ENCODE results near the gene PRRX2.
"Not testable (repeated sequence)": the region's sequence is repeated elsewhere in the genome, so short reads cannot be mapped to it uniquely, and the experiment has no call there.

The PRRX2 gene

DNA sequence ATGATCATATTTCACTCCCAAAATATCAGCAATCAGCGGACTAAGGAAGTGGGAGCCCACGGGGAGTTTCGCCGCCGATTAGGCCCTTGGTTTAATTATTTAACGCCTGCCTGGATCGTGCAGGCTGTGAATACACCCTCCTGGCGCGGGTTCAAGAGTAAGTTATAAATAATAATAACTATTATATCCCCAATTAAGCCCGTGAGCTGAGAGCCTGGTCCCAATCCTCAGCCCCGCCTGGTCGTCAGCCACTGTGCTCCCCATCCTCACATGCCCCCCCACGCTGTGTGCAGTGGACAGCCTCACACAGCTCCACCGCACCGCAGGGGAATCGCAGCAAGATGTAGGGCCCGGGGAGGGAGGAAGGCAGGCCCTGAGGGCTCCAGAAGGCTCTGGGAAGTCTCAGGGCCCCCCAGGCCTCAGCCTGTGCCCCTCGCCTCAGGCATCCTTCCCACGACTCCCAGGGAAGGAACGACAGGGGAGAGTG is 10.8 kb upstream of the PRRX2 start:
- DNase-seq (ENCODE audit: low read depth) = no peak

DNA sequence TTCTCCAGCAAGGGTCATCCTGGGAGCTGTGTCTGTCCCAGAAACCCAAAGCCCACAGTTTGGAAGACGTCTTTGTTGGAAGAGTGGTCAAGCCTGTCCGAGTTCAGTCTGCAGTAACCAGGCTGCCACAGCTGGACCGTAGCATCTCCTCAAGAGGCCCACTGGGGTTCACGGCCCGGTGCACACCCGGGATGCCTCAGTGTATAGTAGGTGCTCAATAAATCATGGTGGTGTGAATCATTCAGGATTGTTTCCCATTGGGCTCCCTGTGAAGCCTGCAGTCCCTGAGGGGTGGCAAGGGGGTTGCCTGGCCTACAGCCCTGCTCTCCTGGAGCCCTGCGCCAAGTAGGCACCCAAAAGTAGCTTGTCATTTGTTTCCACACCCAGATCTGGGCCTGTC is 10.3 kb upstream of the PRRX2 start:
- DNase-seq (ENCODE audit: low read depth) = no peak

DNA sequence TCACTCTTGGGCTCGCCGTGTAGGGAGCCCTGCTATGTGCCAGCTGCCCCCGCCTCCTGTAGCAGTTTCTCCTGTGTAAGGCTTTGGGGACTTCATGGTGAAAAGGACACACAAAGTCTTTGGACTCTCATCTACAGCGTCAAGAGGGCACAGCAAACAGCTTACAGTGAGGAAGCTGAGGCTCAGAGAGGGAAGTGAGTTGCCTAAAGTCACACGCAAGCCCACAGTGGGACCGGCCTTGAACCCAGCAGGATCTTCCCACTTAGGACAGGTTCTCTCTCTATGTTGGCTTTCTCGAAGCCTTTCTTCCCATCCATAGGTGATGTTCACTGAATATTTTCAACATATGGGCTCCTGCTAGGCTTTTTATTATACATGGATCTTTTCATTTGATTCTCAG is 9.8 kb upstream of the PRRX2 start:
- no peak for DNase-seq (ENCODE audit: low read depth)

DNA sequence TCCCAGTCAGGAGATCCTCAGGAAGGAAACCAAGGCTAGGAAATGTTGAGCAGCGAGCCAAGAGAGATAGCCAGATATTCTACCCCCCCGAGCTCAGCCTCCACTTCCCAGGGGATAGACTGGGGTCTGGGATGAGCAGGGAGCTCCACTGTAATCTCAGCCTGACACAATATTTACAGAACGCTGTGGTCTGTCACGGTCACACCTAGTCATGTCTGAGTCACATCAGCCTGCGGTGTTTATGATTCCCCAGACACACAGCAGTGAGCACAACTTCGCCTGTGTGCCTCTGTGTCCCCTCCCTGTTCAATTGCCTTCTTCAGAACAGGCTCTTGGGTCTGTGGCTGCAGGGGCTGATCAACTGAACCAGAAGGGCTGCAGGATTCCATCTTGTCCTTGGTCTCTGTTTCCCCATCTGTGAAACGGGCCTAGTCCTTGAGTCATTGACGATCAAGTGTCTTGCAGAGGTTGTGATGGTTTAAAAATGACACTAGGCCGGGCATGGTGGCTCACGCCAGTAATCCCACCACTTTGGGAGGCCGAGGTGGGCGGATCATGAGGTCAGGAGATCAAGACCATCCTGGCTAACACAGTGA is 8.6 kb upstream of the PRRX2 start:
- DNase-seq (ENCODE audit: low read depth) = no peak

DNA sequence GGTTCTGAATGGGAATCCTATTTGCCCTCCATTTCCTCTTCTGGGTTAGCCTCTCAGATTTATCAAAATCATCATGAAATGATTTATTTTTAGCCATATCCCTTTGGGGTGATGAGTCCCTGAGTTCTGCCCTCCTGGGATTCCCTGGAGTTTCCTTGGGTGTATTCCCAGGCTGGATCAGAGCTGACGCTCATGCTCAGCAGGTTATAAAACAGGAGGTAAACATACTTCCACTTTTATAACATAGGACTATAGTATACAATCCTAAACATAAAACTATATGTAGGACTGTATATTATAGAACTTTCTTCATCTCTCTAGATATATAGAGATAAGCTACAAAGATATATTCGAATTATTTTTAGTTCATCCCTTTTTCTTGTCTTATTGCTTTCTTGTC is 4.4 kb upstream of the PRRX2 start:
- no peak for DNase-seq (ENCODE audit: low read depth)

DNA sequence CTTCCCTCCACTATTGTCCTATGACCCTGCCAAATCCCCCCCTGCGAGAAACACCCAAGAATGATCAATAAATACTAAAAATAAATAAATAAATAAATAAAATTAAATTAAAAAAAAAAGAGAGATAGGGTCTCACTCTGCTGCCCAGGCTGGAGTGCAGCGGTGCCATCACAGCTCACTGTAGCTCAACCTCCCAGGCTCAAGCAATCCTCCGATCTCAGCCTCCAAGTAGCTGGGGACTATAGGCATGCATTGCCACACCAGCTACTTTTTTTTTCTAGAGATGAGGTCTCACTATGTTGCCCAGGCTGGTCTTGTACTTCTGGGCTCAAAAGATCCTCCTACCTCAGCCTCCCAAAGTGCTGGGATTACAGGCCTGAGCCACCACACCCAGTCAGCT is 3.2 kb upstream of the PRRX2 start:
- DNase-seq (ENCODE audit: low read depth) = not testable (repeated sequence)

DNA sequence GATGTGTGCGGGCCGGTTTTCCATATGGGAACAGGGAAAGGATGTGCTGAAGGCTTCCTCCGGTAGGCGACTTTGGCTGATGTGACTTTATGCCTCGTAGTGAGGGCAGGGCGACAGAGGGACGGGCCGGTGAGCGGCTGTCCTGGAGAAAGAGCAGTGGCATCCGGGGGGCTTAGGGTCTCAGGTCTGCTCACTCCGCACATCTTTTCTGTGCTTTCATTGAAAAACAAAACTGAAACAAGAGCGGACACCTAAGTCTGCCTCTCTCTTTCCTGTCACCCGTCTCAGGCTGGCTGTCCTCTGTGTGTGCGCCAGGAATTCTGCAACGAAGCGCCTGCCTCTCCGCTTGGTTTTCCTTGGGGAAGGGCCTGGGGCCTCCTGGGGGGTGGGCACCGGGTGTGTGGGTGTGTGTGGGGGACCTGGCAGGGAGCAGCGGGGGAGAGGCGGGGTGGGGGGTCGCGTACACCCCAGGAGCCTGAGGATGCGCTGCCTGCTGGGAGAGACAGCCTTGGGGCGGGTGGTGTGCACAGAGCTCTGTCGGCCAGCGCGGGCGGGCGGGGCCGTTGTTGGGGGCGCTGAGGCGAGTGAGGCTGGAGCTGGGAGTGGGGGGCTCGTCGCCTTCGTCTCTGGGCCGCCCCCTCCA is 580 bp upstream of the PRRX2 start:
- no peak for DNase-seq (ENCODE audit: low read depth)

DNA sequence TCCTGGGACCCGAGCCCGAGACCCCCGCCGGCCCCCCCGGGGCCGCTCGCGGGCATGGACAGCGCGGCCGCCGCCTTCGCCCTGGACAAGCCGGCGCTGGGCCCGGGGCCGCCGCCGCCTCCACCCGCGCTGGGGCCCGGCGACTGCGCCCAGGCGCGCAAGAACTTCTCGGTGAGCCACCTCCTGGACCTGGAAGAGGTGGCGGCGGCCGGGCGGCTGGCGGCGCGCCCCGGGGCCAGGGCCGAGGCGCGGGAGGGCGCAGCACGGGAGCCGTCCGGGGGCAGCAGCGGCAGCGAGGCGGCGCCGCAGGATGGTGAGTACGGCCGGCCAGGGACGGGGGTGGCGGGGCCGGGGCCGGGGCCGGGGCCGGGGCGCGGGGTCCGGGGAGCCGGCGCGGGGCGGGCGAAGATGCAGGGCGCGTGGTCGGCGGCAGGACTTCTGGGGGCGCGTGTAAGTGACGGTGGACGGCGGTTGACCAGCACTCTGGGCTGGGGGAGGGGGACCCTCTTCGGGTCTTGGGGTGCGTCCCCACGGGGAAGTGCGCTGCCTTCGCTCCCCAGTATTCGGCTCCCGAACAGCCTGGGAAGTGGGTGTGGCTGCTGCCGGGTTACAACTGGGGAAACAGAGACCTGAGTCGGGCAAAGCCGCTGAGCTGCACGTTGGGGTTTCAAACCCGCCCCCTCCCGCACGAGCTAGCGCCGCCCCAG is 520 bp downstream of the PRRX2 start:
- DNase-seq (ENCODE audit: low read depth) = no peak

DNA sequence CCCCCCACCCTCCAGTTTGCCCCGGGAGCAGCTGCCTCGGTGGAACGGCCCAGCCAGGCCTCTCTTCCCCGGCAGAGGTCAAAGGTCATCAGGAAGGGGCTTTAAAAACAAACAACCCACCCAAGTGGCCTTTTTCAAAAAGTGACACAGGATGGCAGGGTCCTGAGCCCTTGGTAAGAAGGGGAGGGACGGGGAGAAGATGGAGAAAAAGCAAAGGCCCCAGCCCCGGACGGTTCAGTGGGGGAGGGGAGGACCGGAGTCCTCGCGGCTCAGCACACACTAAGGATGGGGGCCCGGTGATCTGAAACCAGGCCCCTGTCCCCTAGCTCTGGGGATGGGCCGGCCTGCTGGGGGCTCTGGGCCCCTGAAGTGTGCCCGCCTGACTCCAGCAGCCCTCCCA is 1.1 kb downstream of the PRRX2 start:
- no peak for DNase-seq (ENCODE audit: low read depth)

DNA sequence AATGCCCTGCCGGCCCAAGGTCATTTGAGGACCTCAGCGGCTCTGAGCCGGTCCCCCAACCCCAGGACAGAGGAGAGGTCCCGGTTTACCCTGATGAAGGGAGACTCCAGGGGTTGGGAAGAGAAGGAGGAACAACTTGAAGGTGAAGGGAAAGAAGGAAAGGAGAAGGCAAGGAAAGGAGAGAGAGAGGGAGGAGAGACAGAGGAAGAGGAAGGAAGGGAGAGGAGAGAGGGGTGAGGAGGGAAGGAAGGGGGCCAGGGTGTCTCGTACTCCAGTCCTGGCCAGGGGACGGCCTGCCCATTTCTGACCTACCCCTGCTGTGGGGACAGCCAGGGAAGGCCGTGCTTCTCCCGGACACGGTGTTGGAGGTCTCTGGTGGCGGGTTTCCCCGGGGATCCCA is 1.9 kb downstream of the PRRX2 start:
- no peak for DNase-seq (ENCODE audit: low read depth)

DNA sequence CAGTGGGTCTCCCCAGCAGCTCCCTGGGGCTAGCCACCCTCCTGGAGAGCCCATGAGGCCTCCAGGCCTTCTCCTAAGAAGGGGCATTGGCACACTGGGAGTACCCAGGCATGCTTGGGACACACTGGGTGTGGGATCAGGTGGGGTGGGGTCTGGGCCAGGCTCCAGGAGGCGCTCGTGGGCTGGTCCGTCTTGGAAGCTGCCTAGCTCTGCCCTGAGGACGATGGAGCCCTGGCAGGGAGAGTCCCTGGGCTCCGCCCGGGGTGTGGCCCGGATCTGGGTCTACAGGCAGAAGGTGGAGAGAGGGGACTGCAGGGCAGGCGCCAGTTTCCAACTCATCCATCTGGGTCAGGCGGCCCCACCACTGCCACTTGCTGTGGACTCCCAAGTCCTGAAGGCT is 2.4 kb downstream of the PRRX2 start:
- DNase-seq (ENCODE audit: low read depth) = no peak

DNA sequence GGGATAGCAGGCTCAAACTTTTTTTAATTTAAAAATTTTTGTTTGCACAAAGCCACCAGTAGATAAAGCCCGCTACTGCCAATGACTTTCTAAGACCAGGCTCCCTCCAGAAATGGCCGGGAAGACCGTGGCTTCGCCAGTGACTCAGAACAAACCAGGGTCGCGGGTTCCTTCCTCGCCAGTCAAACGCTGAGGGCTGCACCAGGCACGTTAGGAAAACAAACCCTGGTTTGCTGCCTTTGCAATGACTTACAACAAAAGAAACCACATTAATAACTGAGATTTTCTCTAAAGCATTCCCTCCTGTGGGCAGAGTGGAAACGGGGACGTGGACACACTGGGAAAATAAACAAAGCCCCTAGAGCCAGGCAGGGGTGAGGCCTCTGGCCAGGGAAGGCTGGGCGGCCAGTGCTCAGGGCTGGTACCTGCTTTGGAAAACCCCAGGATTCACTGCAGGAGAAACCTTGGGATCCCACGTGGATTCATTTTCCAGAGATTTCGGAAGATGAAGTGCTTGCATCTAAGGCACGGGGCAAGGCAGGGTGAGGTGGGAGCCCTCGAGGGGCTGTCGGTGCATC is 3.8 kb downstream of the PRRX2 start:
- peak; percentile 44 for DNase-seq (ENCODE audit: low read depth)

DNA sequence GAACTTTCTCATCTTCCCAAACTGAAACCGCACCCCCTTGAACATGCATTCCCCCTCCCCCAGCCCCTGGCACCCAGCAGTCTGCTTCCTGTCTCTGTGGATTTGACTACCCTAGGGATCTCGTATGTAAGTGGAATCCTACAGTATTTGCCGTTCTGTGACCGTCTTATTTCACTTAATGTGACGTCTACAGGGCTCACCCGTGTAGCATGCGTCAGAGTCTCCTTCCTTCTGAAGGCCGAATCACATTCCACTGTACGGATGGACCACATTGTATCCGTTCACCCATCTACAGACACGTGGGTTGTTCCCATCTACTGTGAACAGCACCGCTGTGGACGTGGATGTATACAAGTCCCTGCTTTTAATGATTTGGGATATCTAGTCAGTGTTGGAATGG is 4.5 kb downstream of the PRRX2 start:
- DNase-seq (ENCODE audit: low read depth) = no peak

DNA sequence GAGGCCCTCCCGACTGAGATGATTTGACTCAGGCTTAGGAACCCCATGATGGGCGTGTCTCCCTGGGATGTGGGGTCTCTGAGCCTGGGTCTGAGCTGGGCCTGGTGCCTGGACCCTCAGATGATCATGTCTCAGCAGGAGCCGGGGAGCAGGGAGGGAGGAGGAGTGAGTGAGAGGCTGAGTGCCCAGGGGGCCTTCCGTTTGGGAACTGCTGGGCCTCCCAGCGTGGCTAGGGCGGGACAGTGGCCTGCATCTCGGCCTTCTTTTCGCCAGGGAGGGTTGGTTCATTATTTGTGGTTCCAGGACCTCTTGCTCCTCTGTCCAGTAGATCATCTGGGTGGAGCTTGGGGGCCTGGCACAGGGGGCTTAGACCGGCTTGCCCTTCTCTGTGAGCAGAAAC is 5.6 kb downstream of the PRRX2 start:
- no peak for DNase-seq (ENCODE audit: low read depth)

DNA sequence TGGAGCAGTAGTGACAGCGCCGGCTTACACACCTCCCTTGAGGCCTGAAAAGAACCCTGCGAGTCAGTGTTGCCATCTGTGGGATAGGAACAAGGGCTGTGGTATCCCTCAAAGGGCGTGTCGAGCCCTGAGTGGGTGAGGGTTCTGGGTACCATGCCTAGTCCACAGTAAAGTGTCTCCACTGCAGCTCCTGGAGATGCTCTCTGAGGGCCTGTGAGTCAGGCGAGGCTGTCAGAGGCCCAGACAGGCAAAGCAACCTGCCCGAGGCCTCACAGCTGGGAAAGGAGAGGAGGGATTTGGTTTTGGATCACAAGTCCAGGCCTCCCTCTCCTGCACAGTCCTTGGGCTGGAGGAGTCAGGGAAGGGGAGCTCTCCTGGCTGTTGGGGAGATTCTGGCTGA is 6.1 kb downstream of the PRRX2 start:
- DNase-seq (ENCODE audit: low read depth) = no peak

DNA sequence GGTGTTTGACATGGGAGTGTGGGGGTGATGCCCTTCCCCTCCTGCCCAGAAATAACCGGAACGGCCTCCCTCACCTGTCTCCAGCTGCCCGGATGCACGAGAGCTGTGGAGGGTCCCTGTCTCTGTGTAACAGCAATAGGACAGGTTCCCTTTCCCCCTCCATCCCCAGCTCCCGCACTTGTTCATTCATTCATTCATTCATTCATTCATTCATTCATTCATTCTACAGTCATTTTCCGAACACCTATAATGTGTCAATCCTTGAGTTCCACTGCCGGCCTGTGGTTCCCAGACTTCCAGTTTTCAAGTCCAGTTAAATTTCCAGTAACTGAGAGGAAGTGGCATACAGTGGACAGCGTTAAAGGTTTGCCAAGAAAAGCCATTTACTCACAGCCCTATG is 7.3 kb downstream of the PRRX2 start:
- no peak for DNase-seq (ENCODE audit: low read depth)

DNA sequence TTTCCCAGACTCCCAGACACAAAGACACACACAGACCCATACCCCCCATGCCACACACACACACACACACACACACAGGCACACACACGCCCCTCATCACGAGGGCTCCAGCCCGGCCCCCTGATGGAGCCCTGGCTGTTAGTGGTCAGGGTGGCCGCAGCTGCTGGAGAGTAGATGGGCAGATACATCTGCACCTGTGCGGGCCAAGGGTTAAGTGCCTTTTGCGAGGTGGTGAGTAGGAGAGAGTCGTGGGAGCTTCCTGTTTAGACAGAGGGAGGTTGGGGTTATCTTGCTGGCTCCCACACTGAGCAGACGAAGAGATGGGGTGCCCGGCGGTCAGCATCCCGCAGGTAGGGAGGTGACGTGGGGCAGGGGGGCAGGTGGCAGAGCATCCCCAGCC is 8.2 kb downstream of the PRRX2 start:
- no peak for DNase-seq (ENCODE audit: low read depth)

DNA sequence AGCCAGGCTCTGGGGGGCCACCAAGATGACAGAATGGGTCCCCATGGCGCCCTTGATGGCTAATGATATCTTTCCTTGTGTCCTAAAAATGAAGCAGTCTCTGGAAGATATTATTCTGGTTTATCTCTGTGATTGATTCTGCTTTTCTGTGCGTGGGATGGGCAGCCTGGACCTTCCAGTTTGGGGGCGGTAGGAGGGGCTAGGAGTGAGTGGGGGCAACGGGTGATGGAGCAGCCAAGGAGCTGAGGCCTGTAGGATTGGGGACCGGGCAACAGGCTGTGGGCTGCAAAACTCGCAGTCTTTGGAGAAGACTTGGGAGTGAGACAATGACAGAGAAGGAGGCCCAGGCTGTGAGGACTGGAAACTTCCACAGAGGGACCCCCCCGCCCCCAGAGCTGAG is 8.8 kb downstream of the PRRX2 start:
- DNase-seq (ENCODE audit: low read depth) = no peak

DNA sequence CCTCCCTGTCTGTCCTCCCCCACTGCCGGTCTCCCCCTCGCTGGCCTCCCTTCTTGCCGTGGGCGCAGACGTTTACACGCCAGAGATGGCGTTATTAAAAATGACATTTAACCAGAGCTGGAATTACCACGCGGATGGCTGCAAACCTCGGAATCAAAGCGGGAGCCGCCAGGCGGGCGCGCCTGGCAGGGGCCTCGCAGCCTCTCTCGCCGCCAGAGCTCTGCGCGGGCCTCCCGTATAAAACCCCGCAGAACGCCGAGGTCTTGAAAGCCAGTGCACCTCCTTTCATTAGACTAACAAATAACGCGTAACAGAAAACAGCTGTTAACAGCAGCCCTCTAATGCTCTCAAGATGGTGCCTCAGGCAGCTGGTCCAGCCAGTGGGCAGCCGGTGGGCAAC is 10.2 kb downstream of the PRRX2 start:
- DNase-seq (ENCODE audit: low read depth) = no peak

DNA sequence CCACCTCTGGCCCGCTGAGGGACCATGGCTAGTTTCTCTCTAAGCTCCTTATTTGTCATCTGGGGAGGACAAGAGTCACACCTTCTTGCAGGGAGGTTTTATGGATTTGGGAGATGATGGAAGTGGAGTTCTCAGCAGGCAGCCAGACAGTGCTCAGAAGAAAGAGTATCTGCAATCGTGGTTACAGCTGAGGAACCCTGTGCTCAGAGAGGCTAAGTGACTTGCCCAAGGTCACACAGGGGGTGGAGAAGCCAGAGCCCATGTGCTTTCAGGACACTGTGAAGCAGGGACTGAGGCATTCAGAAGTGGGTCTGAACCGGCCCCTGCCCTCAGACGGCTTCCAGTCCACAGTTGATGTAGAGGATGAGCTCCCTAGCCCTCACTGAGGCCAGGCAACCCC is 10.8 kb downstream of the PRRX2 start:
- DNase-seq (ENCODE audit: low read depth) = no peak

DNA sequence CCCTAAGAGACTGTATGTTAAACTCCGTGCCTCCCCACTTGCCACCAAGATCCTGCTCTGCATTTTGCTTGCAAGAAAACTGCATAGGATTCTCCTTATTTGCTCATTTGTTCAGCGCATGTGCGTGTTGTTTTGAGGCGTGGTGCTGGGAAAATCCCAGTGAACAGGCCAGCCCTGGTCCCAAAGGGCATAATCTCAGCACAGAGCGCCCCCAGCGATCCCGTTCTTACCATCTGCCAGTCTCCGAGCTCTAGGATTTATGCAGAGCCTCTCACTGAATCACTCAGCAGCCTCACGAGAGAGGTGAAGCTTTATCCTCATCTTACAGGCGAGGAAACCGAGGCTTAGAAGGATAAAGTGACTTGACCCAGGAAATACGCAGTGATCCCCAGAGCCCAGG is 11.5 kb downstream of the PRRX2 start:
- no peak for DNase-seq (ENCODE audit: low read depth)

DNA sequence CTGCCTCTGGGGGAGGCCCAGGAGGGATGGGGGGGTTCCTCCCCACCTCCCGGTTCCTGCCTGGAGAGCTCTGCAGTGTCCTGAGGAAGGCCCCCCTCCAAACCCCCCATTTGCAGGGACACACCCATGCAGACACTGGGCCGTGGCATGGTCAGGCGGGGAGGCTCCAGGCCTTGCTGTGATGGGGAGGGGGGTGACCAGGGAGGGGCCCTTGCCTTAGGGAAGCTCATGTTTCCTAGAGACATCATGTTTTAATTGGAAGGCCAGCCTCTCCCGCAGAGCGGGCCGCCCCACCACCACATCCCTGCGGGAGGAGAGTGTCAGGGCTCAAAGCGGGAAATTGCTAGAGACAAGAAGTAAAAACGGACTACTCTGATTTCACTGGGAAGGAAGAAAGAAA is 12.0 kb downstream of the PRRX2 start:
- DNase-seq (ENCODE audit: low read depth) = no peak

DNA sequence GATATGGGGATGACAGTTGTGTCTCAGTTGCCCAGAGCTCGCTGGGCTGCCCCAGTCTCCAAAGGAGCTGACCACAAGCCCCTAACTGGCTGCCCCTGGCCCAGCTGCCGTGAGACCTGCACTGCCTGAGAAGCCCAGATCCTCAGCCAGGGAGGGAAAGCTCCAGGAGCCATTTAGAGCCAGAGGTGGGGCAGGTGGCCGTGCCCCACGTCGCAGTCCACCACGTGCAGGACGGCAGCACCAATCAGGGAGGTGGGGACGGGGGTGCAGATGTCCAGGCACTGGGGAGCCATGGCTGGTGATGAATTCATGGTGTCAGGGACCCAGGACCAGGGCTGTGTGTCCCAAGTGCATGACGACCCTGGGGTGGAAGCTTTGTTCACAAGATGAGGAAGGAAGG is 13.4 kb downstream of the PRRX2 start:
- no peak for DNase-seq (ENCODE audit: low read depth)

All from non-pigmented ciliary epithelial cell (primary cell).